Skeletal muscle cell (primary cell): Measurements from ENCODE around the gene CDKN1C.
"Not testable (repeated sequence)": the region's sequence is repeated elsewhere in the genome, so short reads cannot be mapped to it uniquely, and the experiment has no call there.

Source experiments
- DNase-seq: peaks from one replicate; pipeline ENCODE4 v3.0.0-alpha.2; 2010; ENCODE audit warnings: low read depth
- H3K4me3 ChIP-seq: 2 replicates; pipeline ENCODE4 v1.5.1; 2011; ENCODE audit warnings: low read depth, mild to moderate bottlenecking, control low read depth, low read length, moderate library complexity

The CDKN1C gene

DNA sequence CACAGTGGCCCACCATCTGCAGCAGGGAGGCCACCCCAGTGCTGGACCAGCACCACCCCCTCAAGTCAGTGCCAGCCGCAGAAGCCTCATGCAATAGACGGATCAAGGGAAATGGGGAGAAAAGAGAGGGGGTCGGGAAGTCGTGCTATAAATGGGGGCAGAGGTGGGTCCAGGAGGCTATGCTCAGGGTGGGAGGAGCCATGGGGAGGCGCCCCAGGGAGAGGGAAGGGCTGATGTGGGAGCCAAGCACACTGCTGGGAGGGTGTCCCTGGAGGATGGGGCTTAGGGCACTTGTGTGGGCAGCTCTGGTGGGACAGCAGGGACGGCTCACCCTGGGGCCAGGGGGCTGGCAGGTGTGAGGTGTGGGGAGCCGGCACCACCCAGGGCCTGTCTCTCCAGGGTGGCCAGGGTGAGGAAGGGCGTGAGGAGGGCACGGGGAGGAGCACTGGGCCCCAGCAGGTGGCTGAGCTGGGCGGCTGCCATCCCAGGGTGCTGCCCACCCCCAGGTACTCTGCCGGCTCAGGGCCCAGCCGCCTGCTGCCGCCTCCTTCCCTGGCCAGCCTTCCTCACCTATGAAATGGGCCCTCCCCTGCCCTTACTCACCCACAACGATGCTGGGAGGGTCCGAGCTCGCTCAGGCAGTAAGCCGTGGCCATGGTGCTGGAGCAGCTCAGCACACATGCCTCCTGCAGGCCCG, 25.7 kb upstream of the CDKN1C start:
- DNase-seq = no peak
- no peak overlapping the region for H3K4me3 ChIP-seq

DNA sequence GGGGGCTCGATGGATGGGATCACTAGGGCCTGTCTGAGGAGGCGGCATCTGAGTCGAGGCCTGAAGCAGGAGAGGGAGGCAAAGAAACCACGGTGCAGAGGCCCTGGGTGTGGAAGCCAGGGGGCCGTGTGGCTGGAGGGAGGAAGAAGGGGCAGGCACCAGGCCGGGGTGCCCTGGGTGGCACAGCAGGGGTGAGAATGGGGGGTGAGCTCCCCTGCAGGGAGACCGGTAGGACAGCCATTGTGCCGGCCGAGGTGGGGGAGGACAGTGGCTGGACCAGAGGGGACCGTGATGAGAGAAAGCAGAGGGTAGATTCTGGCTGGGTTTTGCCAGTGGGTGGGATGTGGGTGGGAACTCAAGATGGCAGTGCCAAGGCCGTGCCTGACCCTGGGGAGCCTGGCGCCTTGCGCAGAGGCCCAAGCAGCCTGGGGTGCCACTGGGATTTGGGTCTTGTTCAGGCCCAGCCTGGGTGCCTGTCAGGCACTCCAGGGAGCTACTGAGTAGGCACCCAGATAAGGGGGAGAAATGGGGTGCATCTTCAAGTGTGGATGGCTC, 24.9 kb upstream of the CDKN1C start:
- H3K4me3 ChIP-seq = no peak overlapping the region
- DNase-seq = no peak

DNA sequence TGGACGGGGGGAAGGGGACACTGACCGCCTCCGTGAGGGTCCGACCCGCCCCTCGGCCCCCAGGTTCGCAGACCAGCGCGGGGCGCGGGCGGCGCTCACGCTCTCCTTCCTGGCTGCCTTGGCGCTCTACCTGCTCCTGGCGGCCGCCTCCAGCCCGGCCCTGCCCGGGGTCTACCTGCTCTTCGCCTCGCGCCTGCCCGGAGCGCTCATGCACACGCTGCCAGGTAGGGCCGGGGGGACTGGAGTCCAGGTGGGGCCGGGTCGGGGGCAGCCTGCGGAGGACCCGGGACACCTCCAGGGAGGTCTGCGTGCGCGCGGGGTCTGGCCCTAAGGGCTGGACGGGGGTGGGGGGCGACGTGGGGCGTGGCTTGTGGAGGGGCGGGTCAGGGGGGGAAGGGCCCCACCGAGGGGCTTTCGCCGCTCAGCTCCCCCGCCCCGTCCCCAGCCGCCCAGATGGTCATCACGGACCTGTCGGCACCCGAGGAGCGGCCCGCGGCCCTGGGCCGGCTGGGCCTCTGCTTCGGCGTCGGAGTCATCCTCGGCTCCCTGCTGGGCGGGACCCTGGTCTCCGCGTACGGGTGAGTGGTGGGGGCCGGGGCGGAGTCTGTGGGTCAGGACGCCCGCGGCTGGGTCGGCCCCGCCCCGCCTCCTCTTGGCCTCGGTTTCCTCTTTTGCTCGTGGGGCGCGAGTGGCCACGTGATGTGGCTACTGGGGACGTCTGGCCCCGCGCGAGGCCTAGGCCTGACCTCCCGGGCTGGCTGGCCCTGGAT, 23.7 kb upstream of the CDKN1C start:
- no peak for DNase-seq
- H3K4me3 ChIP-seq = no peak overlapping the region

DNA sequence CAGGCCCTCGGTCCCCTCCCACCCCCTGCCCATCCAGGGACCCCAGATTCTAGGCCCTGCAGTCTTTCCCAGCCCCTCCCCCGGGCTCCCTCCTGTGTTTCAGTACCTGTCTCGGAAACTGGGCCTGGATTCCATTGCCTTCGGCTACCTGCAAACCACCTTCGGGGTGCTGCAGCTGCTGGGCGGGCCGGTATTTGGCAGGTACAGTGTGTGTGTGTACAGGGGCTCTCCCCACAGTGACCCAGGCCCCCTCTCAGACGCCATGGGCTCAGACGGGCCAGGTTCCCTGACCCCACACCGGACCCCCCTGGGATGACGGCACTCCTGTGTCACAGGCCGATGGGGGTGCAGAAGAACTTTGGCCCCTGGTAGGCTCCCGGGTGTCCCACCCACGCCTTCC, 22.6 kb upstream of the CDKN1C start:
- DNase-seq = no peak
- no peak overlapping the region for H3K4me3 ChIP-seq

DNA sequence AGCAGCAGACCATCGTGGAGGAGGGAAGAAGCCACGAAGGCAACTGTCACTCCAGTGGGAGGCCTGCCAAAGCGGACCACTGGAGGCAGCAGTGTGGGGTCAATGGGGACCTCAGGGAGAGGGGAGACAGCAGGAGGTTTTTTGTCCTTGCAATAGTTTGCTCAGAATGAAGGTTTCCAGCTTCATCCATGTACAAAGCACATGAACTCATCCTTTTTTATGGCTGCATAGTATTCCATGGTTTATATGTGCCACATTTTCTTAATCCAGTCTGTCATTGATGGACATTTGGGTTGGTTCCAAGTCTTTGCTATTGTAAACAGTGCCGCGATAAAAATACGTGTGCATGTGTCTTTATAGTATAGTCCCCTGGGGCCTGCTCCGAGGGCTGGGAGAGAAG, 19.7 kb upstream of the CDKN1C start:
- not testable (repeated sequence) for H3K4me3 ChIP-seq, DNase-seq

DNA sequence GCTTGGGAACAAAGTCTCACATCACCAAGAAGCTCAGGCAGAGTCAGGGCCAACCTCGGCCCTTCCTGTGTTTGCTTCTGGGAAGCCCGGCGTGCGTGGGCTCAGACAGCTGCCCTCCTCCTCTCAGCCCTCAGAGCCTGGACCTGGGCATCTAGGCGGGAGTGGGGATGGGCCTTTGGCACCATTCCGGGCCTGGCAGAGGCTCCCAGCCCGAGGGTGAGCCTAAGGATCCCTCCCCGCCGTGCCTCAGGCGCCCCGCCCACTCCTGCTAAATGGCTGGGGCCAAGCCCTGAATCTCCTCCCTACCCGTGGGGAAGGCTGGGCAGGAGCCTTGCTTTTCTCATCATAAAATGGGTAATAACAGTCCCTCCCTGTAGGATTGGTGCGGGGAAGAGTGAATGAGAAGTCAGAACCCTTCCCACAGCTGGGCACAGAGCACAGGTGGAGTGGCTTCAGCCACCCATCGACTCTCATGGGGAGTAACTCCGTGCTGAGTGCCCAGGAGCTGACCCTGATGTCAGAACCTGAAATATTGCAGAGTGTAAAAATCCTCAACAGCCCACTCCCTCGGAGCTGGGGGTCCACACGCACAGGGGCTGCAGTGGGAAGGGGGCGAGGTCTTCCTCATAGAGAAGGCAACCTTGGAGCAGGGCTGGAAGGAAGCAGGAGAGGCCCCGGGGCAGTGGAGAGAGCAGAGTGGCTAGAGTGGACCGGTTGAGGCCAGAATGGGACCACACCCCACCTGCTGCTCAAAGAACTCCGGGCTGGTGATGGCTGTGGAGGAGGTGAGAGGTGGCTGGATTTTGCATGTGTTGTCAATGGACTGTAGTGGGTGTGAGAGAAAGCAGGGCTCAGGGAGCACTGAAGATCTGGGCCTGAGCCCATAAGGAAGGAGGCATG, 18.8 kb upstream of the CDKN1C start:
- no peak overlapping the region for H3K4me3 ChIP-seq
- DNase-seq = no peak

DNA sequence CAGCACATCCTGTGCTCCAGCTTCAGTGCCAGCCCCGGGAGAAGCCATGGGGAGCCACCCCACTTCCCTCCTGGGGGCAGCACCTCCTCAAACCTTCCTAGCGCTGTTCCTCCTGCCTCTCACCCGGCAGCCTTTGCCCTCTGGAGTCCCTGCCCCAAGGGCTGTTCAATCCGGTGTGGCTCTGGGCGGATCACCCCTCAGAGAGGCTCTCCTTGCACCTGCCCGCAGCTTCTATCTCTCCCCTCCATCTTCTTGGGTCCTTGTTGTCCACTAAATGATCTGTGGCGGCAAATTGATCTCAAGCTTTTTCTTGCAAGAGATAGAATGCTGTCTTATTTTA, 18.1 kb upstream of the CDKN1C start:
- DNase-seq = no peak
- no peak overlapping the region for H3K4me3 ChIP-seq

DNA sequence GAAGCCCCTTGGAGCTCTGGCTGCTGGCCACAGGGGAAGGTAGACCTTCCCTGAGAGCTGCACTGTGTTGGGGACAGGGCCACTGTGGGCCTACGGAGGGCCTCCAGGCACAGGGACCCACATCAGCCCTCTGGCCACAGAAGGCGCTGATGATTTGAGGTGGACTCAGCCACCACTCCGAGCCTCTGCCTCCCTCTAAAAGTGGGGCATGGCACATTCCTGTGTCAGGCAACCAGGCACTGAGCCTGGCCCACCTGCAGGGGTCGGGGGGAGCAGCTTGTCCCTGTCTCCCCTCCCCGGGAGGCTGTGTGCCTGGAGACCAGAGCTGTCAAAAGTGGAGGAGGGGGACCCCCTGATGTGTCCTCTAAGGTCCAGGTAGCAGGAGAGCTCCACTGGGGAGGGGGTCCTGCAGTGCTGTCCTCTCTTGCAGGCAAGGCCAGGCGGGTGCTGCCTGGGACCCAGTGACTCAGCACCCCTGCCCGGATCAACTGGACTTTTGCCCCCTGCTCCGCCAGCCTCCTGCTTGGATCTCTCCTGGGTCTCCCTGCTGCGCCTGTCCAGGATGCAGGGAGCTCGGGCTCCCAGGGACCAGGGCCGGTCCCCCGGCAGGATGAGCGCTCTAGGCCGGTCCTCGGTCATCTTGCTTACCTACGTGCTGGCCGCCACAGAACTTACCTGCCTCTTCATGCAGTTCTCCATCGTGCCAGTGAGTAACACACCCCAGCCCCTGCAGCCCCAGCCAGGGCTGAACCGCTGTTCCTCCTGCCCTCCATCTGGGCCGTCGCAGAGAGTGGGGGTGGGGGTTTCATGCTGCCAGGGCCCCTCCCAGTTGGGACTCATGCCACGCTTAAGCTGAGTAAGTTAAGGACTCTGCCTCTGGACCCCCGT, 17.5 kb upstream of the CDKN1C start:
- no peak for DNase-seq
- peak overlapping the region; percentile 67 for H3K4me3 ChIP-seq

DNA sequence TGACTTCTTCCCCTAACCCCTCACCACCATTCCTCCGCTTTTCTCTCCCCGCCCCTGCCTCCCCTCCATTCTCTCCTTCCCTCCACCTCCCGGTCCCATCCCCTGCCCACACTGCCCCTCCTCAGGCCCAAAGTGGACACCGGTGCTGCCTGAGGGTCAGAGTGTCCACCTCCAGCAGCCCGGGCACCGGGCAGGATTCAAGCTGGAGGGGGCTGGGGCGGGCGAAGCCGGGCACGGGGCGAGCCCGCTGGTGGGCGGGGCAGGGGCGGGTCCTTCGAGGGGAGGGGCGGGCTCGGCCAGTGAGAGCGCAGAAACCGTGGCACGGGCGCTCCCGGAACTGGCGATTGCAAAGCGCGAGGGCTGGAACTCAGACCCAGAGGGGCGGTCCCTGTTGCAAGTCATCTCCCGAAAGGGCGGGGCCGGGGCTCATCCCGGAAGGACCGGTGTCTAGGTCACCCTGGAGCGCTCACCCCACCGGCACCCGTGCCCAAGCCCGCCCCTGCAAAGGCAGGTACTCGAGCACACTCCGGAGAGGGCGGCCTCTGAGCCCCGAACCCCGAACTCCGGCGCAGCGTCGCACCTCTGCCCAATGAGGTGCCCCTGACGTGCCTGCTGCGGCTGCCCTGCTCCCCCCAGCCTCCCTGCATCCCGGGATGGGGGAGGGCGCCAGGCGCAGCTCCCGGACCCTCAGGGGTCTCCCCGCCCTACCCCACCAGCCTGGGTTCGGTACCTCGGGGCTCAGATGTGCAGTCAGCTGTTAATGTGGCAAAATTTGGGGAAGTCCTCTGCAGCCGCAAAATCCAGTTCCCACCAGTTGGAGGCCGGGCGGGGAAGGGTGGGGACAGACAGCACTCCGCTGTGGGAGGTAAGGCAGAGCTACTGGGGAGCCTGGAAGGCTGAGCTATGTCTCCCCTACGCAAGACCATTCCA, 16.5 kb upstream of the CDKN1C start:
- peak; percentile 60 for DNase-seq
- H3K4me3 ChIP-seq = peak overlapping the region; percentile 67

DNA sequence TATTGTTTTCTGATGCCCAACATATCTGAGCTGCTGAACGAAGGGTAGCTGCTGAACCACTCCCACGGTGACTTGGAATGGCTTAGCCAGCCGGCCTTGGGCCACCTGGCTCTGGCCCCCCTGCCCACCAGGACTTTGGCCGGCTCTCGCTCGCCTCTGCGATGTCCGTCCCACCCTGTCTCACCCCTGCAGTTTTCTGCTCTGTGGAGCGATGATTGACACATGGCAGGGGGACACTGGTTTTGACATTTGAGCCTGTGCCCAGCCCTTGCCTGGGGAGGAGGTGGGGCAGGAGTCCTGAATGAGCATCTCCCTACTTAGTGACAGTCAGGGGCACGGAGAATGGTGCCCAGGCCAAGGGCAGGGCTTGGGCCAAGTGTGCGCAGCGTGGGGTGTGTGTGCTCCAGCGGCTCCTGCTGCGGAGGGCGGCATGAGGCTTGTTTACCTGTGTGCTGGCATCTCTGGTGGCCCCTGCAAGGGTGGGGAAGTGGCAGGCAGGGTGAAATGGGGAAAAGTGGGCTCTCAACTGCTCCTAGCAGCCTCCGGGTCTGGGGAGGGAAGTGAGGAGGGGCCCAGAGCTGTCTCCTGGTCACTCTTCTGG, 15.7 kb upstream of the CDKN1C start:
- no peak for DNase-seq
- H3K4me3 ChIP-seq = peak overlapping the region; percentile 67

DNA sequence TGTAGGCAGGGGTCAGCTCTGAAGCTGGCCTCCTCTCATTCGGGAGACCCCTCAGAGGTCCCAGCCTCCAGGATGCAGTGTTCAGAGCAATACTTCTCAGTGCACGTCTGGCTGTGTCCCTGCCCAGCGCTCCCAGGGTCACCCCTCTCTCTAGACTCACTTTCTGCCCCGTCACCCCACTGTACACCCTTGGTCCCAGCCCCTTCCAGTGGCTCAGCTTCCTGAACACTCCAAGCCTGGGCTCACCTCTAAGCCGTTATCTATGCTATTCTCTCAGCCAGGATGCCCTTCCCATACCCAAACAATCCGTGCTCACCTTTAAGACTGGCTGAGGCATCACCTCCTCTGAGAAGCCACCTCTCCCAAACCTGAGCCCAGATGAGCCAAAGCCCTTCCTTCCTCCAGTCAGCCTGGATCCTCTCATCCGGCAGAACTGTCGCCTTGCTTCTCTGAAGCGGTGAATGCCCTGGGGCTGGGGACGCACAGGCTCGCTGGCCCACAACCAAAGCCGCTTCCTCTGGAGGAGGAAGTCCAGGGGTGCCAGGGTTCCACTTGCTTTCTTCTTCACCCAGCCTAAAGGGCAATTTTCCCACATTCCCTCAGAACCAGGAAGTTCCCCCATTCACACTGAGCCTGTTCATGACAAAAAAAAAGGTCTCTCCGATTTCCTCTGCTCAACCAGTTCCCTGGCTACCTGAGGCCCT, 13.7 kb upstream of the CDKN1C start:
- DNase-seq = no peak
- H3K4me3 ChIP-seq = no peak overlapping the region

DNA sequence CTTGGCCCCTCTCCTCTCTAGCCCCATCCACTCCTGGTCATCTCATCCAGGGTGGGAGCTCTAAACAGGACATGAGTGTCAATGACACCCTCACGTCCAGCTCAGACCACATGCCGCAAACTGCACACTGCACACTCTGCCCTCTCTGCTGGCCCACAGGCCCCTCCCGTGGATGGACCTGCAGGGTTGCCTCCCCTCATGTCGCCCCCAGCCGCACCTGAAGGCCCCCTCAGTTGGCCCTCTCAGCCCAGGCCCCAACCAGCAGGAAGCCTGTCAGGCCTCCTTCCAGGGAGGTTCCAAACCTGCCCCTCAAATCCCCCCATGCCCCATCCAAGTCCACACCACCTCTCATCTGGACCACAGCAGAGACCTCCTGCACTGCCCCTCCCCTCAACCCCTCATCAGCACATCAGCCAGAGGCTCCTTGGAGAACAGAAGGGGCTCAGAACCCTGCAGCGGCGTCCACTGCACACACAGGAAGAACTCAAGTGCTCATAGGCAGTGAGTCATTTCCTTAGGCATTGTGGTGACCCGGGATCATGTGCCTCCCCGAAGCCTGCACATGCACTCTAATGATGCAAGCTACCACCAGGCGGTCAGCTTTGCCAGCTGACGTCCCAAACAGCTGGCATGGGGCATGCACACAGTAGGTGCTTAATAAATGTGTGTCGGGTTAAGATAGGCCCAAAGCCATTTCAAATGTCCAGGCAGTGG, 12.9 kb upstream of the CDKN1C start:
- no peak overlapping the region for H3K4me3 ChIP-seq

DNA sequence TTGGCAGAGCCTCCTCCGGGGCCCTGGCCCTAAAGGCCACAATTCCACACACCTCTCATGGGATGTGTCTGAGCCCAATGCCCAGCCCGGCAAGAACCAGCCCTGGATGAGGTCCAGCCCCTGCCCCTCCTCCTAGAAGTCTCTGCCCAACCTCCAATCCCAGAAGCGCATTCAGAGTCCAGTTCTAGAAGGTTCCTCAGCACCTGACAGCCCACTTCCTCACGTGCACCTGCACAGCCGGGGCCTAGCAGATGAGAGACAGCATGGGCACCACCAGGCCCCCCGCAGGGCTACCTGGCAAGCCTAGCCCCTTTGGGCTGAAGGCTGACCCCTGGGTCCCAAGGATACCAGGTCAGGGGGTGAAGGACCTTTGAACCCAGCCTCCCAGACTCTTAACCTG, 11.5 kb upstream of the CDKN1C start:
- no peak for DNase-seq

More for the DNA sequence above, 12.9 kb upstream of the CDKN1C start:
- DNase-seq = peak; percentile 58

DNA sequence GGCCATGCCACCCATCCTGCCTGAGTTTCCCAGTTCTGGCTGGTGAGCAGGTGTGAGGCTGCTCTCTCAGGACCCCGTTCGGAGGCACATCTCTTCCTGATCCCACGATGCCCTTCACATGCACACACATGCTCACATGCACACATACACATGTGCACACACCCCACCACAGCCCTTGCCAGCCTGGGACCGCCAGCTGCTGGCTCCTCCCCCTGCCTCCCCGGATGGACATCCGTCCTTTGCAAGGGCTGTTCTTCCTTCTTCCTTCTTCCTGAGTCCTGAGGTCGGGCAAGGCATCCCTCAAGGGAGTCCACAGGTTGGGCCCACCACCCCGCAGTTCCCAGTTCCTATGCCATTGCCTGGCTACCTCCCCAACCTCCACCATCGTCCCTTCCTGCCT, 10.5 kb upstream of the CDKN1C start:
- no peak overlapping the region for H3K4me3 ChIP-seq
- no peak for DNase-seq

More for the DNA sequence above, 11.5 kb upstream of the CDKN1C start:
- H3K4me3 ChIP-seq = no peak overlapping the region

DNA sequence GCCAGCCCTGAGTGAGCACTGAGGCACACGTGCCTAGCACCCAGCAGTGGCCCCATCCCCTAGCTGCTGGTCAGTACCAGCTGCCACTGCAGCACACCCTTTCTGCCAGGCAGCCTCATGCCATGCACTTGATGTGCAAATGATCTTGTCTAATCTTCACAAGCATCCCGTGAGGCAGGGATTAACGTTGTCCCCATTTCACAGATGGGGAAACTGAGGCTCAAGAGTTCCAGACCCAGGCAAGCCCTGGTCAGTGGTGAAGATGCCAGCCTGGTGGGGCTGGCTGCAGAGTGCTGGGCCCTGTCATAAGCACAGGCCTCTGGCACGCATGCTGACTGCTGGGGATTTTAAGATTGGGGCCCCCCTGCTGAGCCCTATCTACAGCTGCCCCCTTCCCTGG, 8.4 kb upstream of the CDKN1C start:
- no peak for DNase-seq

DNA sequence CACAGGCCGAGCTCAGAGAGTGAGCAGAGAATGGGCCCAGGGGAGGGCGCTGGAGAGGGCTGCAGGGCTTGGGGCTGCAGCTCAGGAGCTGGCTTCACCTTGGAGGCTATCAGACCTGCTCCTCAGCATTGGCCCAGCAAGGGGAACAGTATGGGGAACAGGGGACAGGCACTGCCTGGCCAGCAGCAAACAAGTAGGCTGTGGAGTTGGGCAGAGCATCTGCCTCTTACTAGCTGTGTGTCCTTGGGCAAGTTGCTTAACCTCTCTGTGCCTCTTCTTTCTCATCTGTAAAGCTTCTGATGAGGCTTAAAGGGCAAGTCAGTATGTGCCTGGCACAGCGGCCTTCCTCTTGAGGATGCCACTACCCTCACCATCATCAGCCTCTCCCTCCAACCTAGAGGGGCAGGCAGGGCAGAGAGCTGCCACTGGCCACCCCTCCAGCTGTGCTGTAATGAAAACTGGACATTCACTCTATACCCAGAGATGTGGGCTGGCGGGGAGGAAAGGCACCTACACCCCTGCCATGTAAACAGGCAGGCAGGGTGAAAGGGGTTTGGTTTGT, 7.5 kb upstream of the CDKN1C start:
- no peak for DNase-seq
- peak overlapping the region; percentile 50 for H3K4me3 ChIP-seq

More for the DNA sequence above, 8.4 kb upstream of the CDKN1C start:
- no peak overlapping the region for H3K4me3 ChIP-seq
